Right hindlimb (tissue), 1 donor: Measurements from ENCODE around the gene CRADD.
A peak's percentile ranks its signal among the peaks of the same experiment; 100 is the strongest.
"Not testable (repeated sequence)": the region's sequence is repeated elsewhere in the genome, so short reads cannot be mapped to it uniquely, and the experiment has no call there.

ENCODE experiments used
- DNase-seq: peaks from one replicate; pipeline ENCODE4 v3.0.0-alpha.2; 2018

CRADD gene

GRCh38 chr12:93788853-93789252 is 111.7 kb downstream of the CRADD start:
- DNase-seq = no peak

- DNase-seq = no peak
These were observed 112.6 kb downstream of the CRADD start for GRCh38 chr12:93789767-93790166.

GRCh38 chr12:93790472-93791152 is 113.4 kb downstream of the CRADD start:
- DNase-seq = no peak

- DNase-seq = no peak
These were observed 115.8 kb downstream of the CRADD start for GRCh38 chr12:93793007-93793406.

GRCh38 chr12:93793983-93794382 is 116.8 kb downstream of the CRADD start:
- DNase-seq = no peak

GRCh38 chr12:93794738-93795137 is 117.6 kb downstream of the CRADD start:
- DNase-seq = no peak

- no peak for DNase-seq
These were observed 118.2 kb downstream of the CRADD start for GRCh38 chr12:93795352-93795751.

GRCh38 chr12:93796729-93797128 is 119.6 kb downstream of the CRADD start:
- DNase-seq = no peak

GRCh38 chr12:93798279-93799151 is 121.3 kb downstream of the CRADD start:
- no peak for DNase-seq

GRCh38 chr12:93801666-93802065 is 124.5 kb downstream of the CRADD start:
- DNase-seq = not testable (repeated sequence)

- no peak for DNase-seq
These were observed 125.1 kb downstream of the CRADD start for GRCh38 chr12:93802293-93802692.

- DNase-seq = no peak
These were observed 125.7 kb downstream of the CRADD start for GRCh38 chr12:93802698-93803423.

GRCh38 chr12:93803424-93803807 is 126.2 kb downstream of the CRADD start:
- DNase-seq = peak; percentile 54

- DNase-seq = no peak
These were observed 127.4 kb downstream of the CRADD start for GRCh38 chr12:93804392-93805179.

GRCh38 chr12:93805736-93806141 is 128.6 kb downstream of the CRADD start:
- no peak for DNase-seq

GRCh38 chr12:93807354-93807753 is 130.2 kb downstream of the CRADD start:
- no peak for DNase-seq

- no peak for DNase-seq
These were observed 131.2 kb downstream of the CRADD start for GRCh38 chr12:93808169-93808899.

- no peak for DNase-seq
These were observed 135.5 kb downstream of the CRADD start for GRCh38 chr12:93812626-93813025.

GRCh38 chr12:93813186-93813585 is 136.0 kb downstream of the CRADD start:
- no peak for DNase-seq

GRCh38 chr12:93813972-93814821 is 137.0 kb downstream of the CRADD start:
- DNase-seq = peak; percentile 61

GRCh38 chr12:93818488-93819049 is 141.4 kb downstream of the CRADD start:
- DNase-seq = no peak
